Kidney (tissue), 14 donors: ENCODE results near the gene SULT2B1. TPM values are rescaled to one million over a fixed set of nuclear protein-coding genes. Genes with fewer than 3 reads are reported as not detected.

Experiments used
- DNase-seq, 5 donors: peaks; one replicate each; pipeline ENCODE4 v3.0.0-alpha.2; 2013 to 2020
- FAIRE-seq: peaks from 2 replicates; lab custom pipeline; 2012; peaks lifted over from hg19 to GRCh38; lab: Jason Lieb, UNC
- H3K27ac ChIP-seq, 2 donors: one replicate each; pipeline ENCODE4 v1.7.0; 2013; ENCODE audit warnings: low read depth in 2 of 2, low read length in 2 of 2, inconsistent platforms in 1 of 2
- H3K27me3 ChIP-seq: one replicate; pipeline ENCODE4 v1.7.1; 2013; ENCODE audit warnings: low read length, inconsistent platforms; ENCODE audit not compliant: control insufficient read depth, insufficient read depth
- H3K36me3 ChIP-seq, 3 donors: one replicate each; pipeline versions ENCODE4 v1.7.0 to v1.7.1; 2013; ENCODE audit warnings: low read length in 3 of 3, control low read depth in 1 of 3, inconsistent platforms in 1 of 3; ENCODE audit not compliant: insufficient read depth in 3 of 3, control insufficient read depth in 2 of 3
- H3K4me1 ChIP-seq, 3 donors: one replicate each; pipeline versions ENCODE4 v1.7.0 to v1.7.1; 2013; ENCODE audit warnings: low read length in 3 of 3, inconsistent platforms in 1 of 3, low read depth in 1 of 3; ENCODE audit not compliant: control insufficient read depth in 2 of 3, insufficient read depth in 2 of 3
- H3K4me3 ChIP-seq, 3 donors: one replicate each; pipeline versions ENCODE4 v1.7.0 to v1.8.1; 2013; ENCODE audit warnings: low read length in 3 of 3, control low read depth in 1 of 3, inconsistent platforms in 1 of 3
- H3K9ac ChIP-seq, 3 donors: one replicate each; pipeline versions ENCODE4 v1.7.0 to v1.7.1; 2013; ENCODE audit warnings: low read length in 3 of 3, control low read depth in 1 of 3, inconsistent platforms in 1 of 3
- H3K9me3 ChIP-seq, 3 donors: one replicate each; pipeline versions ENCODE4 v1.7.0 to v1.7.1; 2013; ENCODE audit warnings: low read length in 3 of 3, control low read depth in 1 of 3, inconsistent platforms in 1 of 3; ENCODE audit not compliant: control insufficient read depth in 2 of 3, insufficient read depth in 1 of 3
- CTCF ChIP-seq: IDR thresholded peaks from 3 replicates; pipeline ENCODE4 v1.5.1; 2012; ENCODE audit warnings: mild to moderate bottlenecking, moderate library complexity, borderline replicate concordance; ENCODE audit not compliant: insufficient read depth; ENCODE audit errors: extremely low read depth
- intact Hi-C: fragments of 100-400 bp; cut with DNase I; formaldehyde crosslinking; loops from one replicate; pipeline ENCODE4 v1.11.1; 2022
- polyA plus RNA-seq: library from polyadenylated mRNA; stranded (reverse); fragments of 350-450 nt; fragmentation: Illumina TruSeq; extraction: RNeasy Lipid Tissue Mini Kit (QIAGEN cat#74804); gene quantifications from one replicate; pipeline ENCODE4 v1.2.3, GENCODE V29; 2014; ENCODE audit warnings: low read depth, low replicate concordance; ENCODE audit not compliant: insufficient read depth
- total RNA-seq: library from RNA; stranded (reverse); fragmentation: NEBNext Ultra II Directional; extraction: Animal tissue kit (Norgen Biotek cat#: 25700); gene quantifications from one replicate; pipeline ENCODE4 v1.2.1, GENCODE V29; 2021
- donor health status: control.
- donor health status: control.
- donor health status: control.
- donor health status: control.
- donor health status: control.
- donor health status: DM: yes; HTN: yes; CAD: no.
- donor health status: Normal renal cell carcinoma (clear cell type).

SULT2B1 gene
- total and polyA plus RNA-seq, 2 donors from 2014 or later = 2.3 TPM

- no peak for FAIRE-seq
- H3K27ac ChIP-seq = peak overlapping the region in 1 of 2 donors; percentile 37
- no peaks in the 10 kb centered on the region for H3K27me3 ChIP-seq
Measured at GRCh38 chr19:48553676-48554384, 1.9 kb downstream of the SULT2B1 start.

GRCh38 chr19:48554385-48555091 is 2.6 kb downstream of the SULT2B1 start:
- peak overlapping the region in 1 of 2 donors; percentile 14 for H3K27ac ChIP-seq
- DNase-seq = peak in 4 of 5 donors; percentile 77 to 90 (median 86)
- no peak for FAIRE-seq

More at GRCh38 chr19:48553676-48554384, 1.9 kb downstream of the SULT2B1 start:
- DNase-seq = peak in 4 of 5 donors; percentile 40 to 93 (median 74)
- Histone ChIP-seq H3K9me3 (no peaks in the 10 kb centered on the region), H3K4me1 (peaks cover 0 to 11% (median 2%) of the 10 kb centered on the region in 3 donors), H3K36me3 (no peaks in the 10 kb centered on the region), H3K9ac (no peak overlapping the region), H3K4me3 (no peak overlapping the region)
- TF ChIP-seq CTCF = no peak
- intact Hi-C loops = no loop called here

GRCh38 chr19:48556163-48556562 is 4.2 kb downstream of the SULT2B1 start:
- TF ChIP-seq CTCF = no peak
- H3K27ac ChIP-seq = peak overlapping the region in 1 of 2 donors; percentile 23
- intact Hi-C loops = no loop called here
- H3K4me1 ChIP-seq = peaks cover 0 to 14% (median 2%) of the 10 kb centered on the region in 3 donors
- H3K4me3 ChIP-seq = no peak overlapping the region
- H3K27me3 ChIP-seq = no peaks in the 10 kb centered on the region
- H3K36me3 ChIP-seq = no peaks in the 10 kb centered on the region
- DNase-seq (peak in 1 of 5 donors; percentile 56), FAIRE-seq (no peak)
- H3K9me3 ChIP-seq = no peaks in the 10 kb centered on the region
- no peak overlapping the region for H3K9ac ChIP-seq

More at GRCh38 chr19:48554385-48555091, 2.6 kb downstream of the SULT2B1 start:
- Histone ChIP-seq H3K9me3 (no peaks in the 10 kb centered on the region), H3K4me1 (peaks cover 0 to 14% (median 2%) of the 10 kb centered on the region in 3 donors), H3K36me3 (no peaks in the 10 kb centered on the region), H3K27me3 (no peaks in the 10 kb centered on the region), H3K4me3 (no peak overlapping the region), H3K9ac (no peak overlapping the region)
- intact Hi-C loops = no loop called here
- no peak for TF ChIP-seq CTCF
